Measurements from ENCODE around the gene RNF150.

RNF150 gene

DNA sequence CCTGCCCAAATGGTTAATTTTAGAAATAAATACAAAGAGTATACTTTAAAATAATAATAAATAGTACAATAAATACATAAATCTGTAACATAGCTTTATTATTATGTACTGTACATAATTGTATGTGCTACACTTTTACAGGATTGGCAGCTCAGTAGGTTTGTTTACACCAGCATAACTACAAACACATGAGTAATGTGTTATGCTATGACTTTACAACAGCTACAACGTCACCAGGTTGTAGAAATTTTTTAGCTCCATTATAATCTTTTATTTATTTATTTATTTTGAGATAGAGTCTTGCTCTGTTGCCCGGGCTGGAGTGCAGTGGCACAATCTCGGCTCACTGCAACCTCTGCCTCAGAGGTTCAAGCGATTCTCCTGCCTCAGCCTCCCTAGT is 31.8 kb downstream of the RNF150 start:
- Histone ChIP-seq H3K4me3 (ENCODE audit: low read length) (no peak overlapping the region), H3K9ac (ENCODE audit: low read depth, low read length) (no peak overlapping the region), H3K4me1 (ENCODE audit: insufficient read depth, low read length) (peaks cover 2% of the 10 kb centered on the region; the same call in 1 of the 2 replicates), H3K27me3 (ENCODE audit: insufficient read depth, low read length) (no peaks in the 10 kb centered on the region), H3K9me3 (ENCODE audit: insufficient read depth, low read depth, low read length) (no peaks in the 10 kb centered on the region), H3K27ac (ENCODE audit: low read length) (no peak overlapping the region), H3K36me3 (ENCODE audit: insufficient read depth, low read depth, low read length) (no peaks in the 10 kb centered on the region)

DNA sequence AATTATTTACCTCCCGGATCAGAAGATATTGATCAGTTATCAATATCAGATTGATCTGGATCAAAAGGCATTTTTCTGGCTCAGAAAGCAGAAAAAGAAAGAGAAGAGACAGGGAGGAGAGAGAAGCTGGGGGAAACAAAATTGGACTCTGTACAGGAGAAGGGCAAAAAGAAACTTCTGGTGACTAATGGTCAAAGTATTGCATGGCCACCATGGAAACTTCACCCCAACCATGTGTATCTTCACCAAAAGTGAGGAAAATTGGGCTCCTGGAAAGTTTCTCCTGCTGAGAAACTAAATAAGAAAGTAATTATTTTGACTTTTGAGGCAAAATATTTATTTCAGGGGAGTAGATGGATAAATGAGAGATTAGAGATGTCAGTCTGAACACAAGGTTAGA is 33.9 kb downstream of the RNF150 start:
- no peaks in the 10 kb centered on the region for H3K9me3 ChIP-seq (ENCODE audit: insufficient read depth, low read depth, low read length)
- no peaks in the 10 kb centered on the region for H3K27me3 ChIP-seq (ENCODE audit: insufficient read depth, low read length)
- no peak overlapping the region for H3K4me3 ChIP-seq (ENCODE audit: low read length)
- H3K27ac ChIP-seq (ENCODE audit: low read length): no peak overlapping the region
- no peak overlapping the region for H3K9ac ChIP-seq (ENCODE audit: low read depth, low read length)
- peaks cover 2% of the 10 kb centered on the region; the same call in 1 of the 2 replicates for H3K4me1 ChIP-seq (ENCODE audit: insufficient read depth, low read length)
- no peaks in the 10 kb centered on the region for H3K36me3 ChIP-seq (ENCODE audit: insufficient read depth, low read depth, low read length)

DNA sequence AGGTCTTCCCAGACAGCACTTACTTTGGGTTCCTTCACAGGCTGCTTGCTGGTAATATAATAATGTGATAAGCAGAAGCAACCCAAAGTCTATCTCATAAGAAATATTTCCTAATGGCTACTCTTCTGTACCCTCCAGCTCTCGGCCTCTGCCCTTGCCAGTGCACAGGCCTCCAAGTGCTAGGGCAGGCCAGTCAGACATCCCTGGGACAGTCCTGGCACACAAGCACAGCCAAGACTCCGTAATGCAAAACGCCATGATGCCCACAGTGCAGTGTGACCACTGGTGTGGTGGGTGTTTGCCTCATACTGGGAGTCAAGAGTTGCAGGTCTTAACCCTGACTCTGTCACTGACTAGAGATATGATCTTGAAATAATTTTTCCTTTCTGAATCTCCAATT is 35.1 kb downstream of the RNF150 start:
- Histone ChIP-seq H3K9ac (ENCODE audit: low read depth, low read length) (no peak overlapping the region), H3K27me3 (ENCODE audit: insufficient read depth, low read length) (no peaks in the 10 kb centered on the region), H3K4me3 (ENCODE audit: low read length) (no peak overlapping the region), H3K27ac (ENCODE audit: low read length) (no peak overlapping the region), H3K36me3 (ENCODE audit: insufficient read depth, low read depth, low read length) (no peaks in the 10 kb centered on the region), H3K4me1 (ENCODE audit: insufficient read depth, low read length) (peaks cover 2% of the 10 kb centered on the region; the same call in 1 of the 2 replicates), H3K9me3 (ENCODE audit: insufficient read depth, low read depth, low read length) (no peaks in the 10 kb centered on the region; the same call in 1 of the 2 replicates)

DNA sequence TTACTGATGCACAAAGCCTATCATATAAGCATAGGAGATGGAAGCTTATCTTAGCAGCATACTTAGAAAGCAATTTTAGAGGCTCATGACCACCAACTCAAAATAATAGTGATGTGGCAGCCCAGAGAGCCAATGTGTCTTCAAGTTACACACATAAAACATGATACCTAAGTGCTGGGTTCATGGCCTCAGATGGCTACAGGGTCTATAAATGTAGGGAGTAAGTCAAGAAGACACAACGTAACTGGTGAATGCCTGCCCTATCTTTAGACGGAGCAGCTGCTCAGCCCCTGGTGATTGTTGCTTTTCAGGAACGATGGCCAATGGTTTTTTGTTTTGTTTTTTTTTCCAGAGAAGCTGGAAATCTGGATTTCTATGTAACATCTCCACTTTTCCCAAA is 42.8 kb downstream of the RNF150 start:
- Histone ChIP-seq H3K27me3 (ENCODE audit: insufficient read depth, low read length) (no peaks in the 10 kb centered on the region), H3K4me3 (ENCODE audit: low read length) (no peak overlapping the region), H3K9me3 (ENCODE audit: insufficient read depth, low read depth, low read length) (no peaks in the 10 kb centered on the region; the same call in 1 of the 2 replicates), H3K27ac (ENCODE audit: low read length) (no peak overlapping the region), H3K36me3 (ENCODE audit: insufficient read depth, low read depth, low read length) (no peaks in the 10 kb centered on the region), H3K9ac (ENCODE audit: low read depth, low read length) (no peak overlapping the region), H3K4me1 (ENCODE audit: insufficient read depth, low read length) (no peaks in the 10 kb centered on the region)

DNA sequence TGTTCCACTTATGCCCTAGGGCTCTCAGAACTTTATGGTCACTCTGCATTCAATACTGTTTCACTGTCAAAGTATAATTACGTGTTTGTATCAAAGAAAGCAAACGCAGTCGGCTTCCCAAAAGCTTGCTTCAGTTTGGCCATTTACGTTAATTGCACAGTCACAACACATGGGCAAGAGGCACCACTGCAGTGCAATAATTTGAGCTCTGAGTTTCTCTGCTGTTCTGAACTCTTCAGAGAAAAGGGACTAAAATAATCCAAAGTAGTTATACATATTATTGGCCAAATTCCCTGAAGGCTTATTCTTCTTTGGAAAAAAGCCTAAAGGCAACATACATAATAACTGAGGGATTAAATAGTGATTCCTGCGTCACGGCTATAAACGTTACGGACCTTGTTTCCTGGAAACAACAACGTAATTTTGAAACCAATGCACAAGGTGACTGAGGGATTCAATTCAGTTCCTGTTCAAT is 51.3 kb downstream of the RNF150 start:
- no peak overlapping the region for H3K4me3 ChIP-seq (ENCODE audit: low read length)
- H3K9ac ChIP-seq (ENCODE audit: low read depth, low read length): no peak overlapping the region
- H3K36me3 ChIP-seq (ENCODE audit: insufficient read depth, low read depth, low read length): no peaks in the 10 kb centered on the region
- H3K4me1 ChIP-seq (ENCODE audit: insufficient read depth, low read length): peaks cover 7% of the 10 kb centered on the region; the same call in 1 of the 2 replicates
- no peaks in the 10 kb centered on the region; the same call in 1 of the 2 replicates for H3K9me3 ChIP-seq (ENCODE audit: insufficient read depth, low read depth, low read length)
- no peaks in the 10 kb centered on the region for H3K27me3 ChIP-seq (ENCODE audit: insufficient read depth, low read length)
- no peak overlapping the region for H3K27ac ChIP-seq (ENCODE audit: low read length)

DNA sequence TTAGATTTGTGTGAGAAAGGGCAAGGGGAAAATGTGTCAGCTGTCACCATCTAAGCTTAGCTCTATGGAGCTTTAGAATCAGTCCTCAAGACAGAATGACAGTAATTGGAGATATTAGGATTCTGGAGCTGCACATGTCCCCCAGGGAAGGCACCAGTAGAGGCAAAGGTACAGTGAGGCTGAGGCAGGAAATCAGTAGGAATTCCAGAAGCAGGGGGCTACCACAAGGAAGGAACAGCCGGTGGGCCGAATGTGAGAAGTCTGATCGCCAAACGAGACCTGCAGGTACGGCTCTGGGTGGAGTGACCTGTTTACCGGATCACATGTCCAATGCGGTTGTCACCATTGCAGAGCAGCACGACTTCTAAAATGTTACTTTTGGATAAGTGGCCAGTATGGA is 52.6 kb downstream of the RNF150 start:
- Histone ChIP-seq H3K27ac (ENCODE audit: low read length) (no peak overlapping the region), H3K4me1 (ENCODE audit: insufficient read depth, low read length) (peaks cover 7% of the 10 kb centered on the region; the same call in 1 of the 2 replicates), H3K9ac (ENCODE audit: low read depth, low read length) (no peak overlapping the region), H3K4me3 (ENCODE audit: low read length) (no peak overlapping the region), H3K27me3 (ENCODE audit: insufficient read depth, low read length) (no peaks in the 10 kb centered on the region), H3K9me3 (ENCODE audit: insufficient read depth, low read depth, low read length) (no peaks in the 10 kb centered on the region; the same call in 1 of the 2 replicates), H3K36me3 (ENCODE audit: insufficient read depth, low read depth, low read length) (no peaks in the 10 kb centered on the region)

DNA sequence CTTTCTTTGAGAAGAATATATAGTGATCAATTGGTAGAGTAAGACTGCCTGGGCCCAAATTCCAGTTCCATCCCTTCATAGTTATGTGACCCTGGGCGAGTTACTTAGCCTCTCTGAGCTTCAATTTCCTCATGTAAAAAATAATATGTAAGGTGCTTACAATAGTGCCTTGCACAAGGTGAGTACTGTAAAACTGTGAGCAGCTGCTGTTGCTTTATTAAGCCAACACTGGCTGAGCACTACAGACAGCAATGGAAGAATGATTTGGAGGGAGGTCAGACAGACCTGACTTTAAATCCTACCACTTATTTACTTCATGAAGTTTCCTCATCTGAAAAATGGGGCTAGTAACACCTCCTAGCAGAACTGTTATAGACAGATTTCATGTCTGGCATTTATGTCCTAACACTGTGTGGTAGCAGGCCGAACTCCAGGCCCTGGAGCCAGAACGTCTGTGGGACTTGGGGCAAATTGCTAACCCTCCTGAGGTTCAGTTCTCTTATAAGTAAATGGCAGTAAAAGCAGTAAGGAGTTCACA is 53.8 kb downstream of the RNF150 start:
- no peak overlapping the region for H3K4me3 ChIP-seq (ENCODE audit: low read length)
- no peaks in the 10 kb centered on the region for H3K9me3 ChIP-seq (ENCODE audit: insufficient read depth, low read depth, low read length)
- H3K27me3 ChIP-seq (ENCODE audit: insufficient read depth, low read length): no peaks in the 10 kb centered on the region
- no peak overlapping the region for H3K27ac ChIP-seq (ENCODE audit: low read length)
- H3K4me1 ChIP-seq (ENCODE audit: insufficient read depth, low read length): peaks cover 7% of the 10 kb centered on the region; the same call in 1 of the 2 replicates
- no peak overlapping the region for H3K9ac ChIP-seq (ENCODE audit: low read depth, low read length)
- H3K36me3 ChIP-seq (ENCODE audit: insufficient read depth, low read depth, low read length): no peaks in the 10 kb centered on the region

DNA sequence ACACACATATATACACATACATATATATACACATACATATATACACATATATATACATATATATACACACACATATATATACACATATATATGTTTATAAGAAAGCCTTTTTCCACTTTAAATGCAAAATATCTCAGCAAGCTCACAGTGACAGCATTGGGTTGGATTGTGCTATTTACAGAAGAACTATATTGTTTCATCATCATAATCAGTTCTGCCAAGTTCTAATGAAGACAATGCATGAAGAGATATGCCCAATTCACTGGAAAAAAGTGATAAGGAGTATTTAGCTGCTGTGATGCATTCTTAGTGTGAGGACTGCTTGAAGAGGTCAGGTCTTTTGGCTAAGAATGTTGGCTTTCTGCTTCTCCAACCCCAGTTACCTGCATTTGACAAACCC is 54.4 kb downstream of the RNF150 start:
- Histone ChIP-seq H3K27ac (ENCODE audit: low read length) (no peak overlapping the region), H3K4me3 (ENCODE audit: low read length) (no peak overlapping the region), H3K9ac (ENCODE audit: low read depth, low read length) (no peak overlapping the region), H3K27me3 (ENCODE audit: insufficient read depth, low read length) (no peaks in the 10 kb centered on the region), H3K9me3 (ENCODE audit: insufficient read depth, low read depth, low read length) (no peaks in the 10 kb centered on the region), H3K4me1 (ENCODE audit: insufficient read depth, low read length) (peaks cover 7% of the 10 kb centered on the region; the same call in 1 of the 2 replicates), H3K36me3 (ENCODE audit: insufficient read depth, low read depth, low read length) (no peaks in the 10 kb centered on the region)

DNA sequence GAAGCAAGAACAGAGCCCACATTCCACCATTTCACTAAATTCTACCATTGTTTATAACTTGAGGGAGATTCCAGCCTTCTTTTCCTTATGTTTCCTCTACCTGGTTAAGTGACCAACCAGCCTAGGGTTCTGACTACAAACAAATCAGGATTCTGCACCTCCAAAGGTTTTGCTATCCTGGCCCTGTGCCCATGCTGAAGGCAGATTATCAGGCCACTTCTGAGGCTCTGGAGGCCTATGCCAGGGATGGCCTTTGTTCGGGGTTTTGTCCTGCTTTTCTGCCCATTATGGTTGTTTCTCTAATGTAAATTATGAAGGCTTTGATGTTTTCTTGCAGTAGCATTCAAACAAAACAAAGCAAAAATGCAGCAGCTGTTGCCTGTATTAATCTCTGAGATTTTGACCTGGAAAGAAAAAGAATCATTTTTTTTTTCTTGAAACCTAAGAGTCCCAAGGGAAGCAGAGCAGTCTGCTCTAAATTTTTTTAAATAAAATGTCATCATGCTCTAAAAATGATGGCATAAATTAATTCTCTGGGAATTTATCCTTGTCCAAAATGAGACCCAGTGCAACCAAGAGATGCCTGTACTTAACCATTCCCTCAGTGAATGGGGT is 55.6 kb downstream of the RNF150 start:
- H3K9ac ChIP-seq (ENCODE audit: low read depth, low read length): no peak overlapping the region
- no peak overlapping the region for H3K4me3 ChIP-seq (ENCODE audit: low read length)
- peaks cover 7% of the 10 kb centered on the region; the same call in 1 of the 2 replicates for H3K4me1 ChIP-seq (ENCODE audit: insufficient read depth, low read length)
- no peaks in the 10 kb centered on the region for H3K27me3 ChIP-seq (ENCODE audit: insufficient read depth, low read length)
- H3K27ac ChIP-seq (ENCODE audit: low read length): no peak overlapping the region
- H3K36me3 ChIP-seq (ENCODE audit: insufficient read depth, low read depth, low read length): no peaks in the 10 kb centered on the region
- no peaks in the 10 kb centered on the region for H3K9me3 ChIP-seq (ENCODE audit: insufficient read depth, low read depth, low read length)

DNA sequence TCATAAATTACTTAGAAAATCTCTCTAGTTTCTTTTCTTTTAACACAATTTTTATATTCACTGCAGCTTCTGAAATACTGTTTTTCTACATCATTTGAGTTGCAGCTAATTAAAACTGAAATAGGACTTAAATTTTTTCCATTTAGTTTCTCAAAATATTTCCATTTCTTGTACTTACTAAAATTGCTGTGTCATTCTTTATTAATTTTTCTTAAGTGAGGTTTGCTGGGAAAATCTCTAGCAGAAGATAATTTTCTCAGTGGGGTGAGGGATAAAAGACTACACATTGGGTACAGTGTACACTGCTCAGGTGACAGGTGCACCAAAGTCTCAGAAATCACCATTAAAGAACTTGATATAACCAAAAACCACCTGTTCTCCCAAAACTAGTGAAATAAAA is 57.7 kb downstream of the RNF150 start:
- Histone ChIP-seq H3K27me3 (ENCODE audit: insufficient read depth, low read length) (no peaks in the 10 kb centered on the region), H3K4me1 (ENCODE audit: insufficient read depth, low read length) (peaks cover 7% of the 10 kb centered on the region; the same call in 1 of the 2 replicates), H3K27ac (ENCODE audit: low read length) (no peak overlapping the region), H3K36me3 (ENCODE audit: insufficient read depth, low read depth, low read length) (no peaks in the 10 kb centered on the region), H3K4me3 (ENCODE audit: low read length) (no peak overlapping the region), H3K9me3 (ENCODE audit: insufficient read depth, low read depth, low read length) (no peaks in the 10 kb centered on the region), H3K9ac (ENCODE audit: low read depth, low read length) (no peak overlapping the region)

DNA sequence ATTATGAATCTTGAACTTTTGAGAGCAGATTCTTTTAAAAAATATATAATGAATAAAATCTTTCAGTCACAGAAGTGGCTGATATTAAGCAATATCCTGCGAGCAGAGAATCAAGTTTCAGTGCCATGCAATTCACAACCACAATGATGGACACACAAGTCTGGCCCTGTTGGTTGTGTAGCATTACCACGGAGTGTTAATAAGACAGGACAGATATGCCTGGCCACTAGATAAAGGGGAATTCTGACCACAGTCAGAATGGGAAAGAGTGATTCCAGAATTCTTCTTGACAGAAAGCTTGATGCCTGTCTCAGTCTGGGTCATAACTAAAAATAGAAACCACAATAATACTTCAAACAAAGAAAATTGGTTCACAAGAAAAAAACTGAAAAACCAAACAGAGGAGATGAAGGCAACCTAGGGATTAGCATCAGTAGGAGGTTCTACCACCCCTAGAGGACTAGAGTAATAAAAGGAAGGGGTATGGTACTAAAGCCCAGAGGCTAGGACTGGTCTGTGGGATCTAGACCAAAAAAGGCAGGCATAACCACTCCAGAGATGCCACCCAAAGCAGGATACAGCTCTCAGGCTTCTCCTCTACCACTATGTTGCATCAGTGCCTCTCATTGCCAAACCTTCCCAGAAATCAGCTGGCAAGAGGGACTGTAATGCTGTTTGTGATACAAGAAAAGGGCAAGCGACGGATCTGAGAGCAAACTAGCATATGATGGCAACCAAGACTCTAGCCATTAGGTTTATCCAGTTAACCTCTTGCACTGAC is 59.0 kb downstream of the RNF150 start:
- Histone ChIP-seq H3K36me3 (ENCODE audit: insufficient read depth, low read depth, low read length) (no peaks in the 10 kb centered on the region), H3K4me1 (ENCODE audit: insufficient read depth, low read length) (peaks cover 7% of the 10 kb centered on the region; the same call in 1 of the 2 replicates), H3K9me3 (ENCODE audit: insufficient read depth, low read depth, low read length) (no peaks in the 10 kb centered on the region), H3K27ac (ENCODE audit: low read length) (no peak overlapping the region), H3K27me3 (ENCODE audit: insufficient read depth, low read length) (no peaks in the 10 kb centered on the region), H3K4me3 (ENCODE audit: low read length) (no peak overlapping the region), H3K9ac (ENCODE audit: low read depth, low read length) (no peak overlapping the region)

Data from iPS-20b (cell line).